ENCODE results near the gene CDC42BPB. TPM values are rescaled to one million over a fixed set of nuclear protein-coding genes. Genes with fewer than 3 reads are reported as not detected.

Gene CDC42BPB
- total RNA-seq, 1 donor from 2014 or later, result 89.3 TPM

DNA sequence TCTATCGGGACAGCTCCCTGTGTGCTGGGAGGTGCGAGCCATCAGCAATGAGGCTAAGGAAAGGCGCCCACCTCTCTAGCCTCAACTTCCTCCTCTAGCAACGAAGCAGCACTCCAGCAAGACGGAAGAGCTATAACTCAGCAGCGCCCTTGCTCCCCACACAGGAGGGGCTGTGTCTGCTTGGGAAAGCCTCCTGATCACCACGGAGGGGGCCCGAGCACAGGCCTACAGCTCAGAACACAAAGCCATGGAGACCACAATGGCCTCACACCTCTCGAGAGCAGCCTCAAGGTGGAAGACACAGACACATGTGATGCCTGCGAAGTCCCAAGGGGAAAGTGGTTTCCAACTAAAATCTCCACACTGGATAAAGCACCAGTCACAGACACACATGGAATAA, 60.4 kb downstream of the CDC42BPB start:
- DNase-seq (ENCODE audit: low read depth in 2 of 2), result no peak

DNA sequence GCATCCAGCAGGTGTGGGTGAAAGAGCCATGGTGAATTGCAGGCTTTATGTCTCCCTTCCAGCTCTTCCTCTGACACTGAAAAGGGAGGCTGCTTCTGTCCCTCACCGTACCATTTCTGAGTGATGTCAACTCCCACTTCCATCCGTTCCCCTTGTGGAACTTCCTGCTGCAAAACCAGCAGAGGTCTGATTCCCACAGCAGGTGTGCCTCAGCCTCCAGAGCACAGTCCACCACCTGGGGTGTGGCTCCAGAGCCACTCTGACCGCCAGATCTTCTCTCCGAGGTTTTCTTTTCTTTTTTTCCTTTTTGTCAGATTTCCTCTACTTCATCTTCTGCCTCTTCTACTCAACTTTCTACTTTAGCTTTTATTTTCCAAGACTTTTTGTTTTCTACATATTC, 62.7 kb downstream of the CDC42BPB start:
- no peak for DNase-seq (ENCODE audit: low read depth in 2 of 2)

DNA sequence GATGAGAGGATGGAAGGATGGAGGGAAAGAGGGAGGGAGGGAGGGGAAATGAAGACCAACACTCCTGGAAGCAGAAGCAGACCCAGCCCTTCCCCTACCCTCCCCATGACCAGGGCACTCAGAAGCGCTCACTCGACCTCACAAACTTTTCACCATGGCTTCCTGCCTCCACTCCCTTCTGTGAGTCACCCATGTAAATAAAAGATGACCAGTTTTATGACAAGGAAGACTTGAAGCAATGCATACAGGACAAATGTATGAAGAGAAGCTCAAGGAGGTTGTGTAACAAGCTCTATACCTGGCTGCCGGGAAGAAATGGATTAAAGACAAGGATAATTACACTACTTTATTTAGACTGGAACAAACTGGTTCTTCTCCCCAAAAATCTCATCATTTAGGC, 63.8 kb downstream of the CDC42BPB start:
- DNase-seq (ENCODE audit: low read depth in 2 of 2), result peak in 1 of 2 donors; percentile 67

DNA sequence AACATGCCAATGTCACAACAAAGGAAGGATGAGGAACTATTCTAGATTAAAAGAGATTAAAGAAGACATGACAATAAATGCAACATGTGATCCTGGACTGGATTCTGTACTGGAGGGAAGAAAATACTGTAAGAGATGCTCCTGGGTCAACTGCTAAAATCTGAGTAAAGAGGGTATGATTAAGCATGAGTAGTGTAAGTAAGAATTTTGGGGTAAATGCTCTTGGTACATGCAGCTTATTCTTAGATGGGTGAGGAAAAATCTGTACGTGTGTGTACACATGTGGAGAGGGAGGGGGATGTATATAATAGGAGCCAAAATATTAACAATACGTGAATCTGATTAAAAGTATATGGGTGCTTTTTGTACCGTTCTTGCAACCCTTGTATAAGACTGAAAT, 66.0 kb downstream of the CDC42BPB start:
- no peak for DNase-seq (ENCODE audit: low read depth in 2 of 2)

DNA sequence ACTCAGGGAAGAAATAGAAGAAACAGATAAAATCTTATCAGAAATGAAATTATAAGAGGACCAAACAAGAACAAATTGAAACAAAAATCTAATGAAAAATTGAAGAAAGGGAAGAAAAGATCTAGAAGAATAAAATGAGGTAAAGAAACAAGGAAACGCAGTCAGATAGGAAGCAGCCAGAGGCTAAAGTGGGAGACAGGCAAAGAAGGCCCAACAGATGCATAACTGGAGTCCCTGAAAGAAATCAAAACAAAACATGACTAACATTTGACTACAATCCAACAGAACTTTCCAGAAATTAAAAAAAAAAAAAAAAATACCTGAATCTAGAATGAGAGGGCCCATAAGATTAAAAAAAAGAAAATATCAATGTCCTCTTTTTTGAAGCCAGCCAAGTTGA, 69.3 kb downstream of the CDC42BPB start:
- DNase-seq (ENCODE audit: low read depth in 2 of 2), result peak in 1 of 2 donors; percentile 24

DNA sequence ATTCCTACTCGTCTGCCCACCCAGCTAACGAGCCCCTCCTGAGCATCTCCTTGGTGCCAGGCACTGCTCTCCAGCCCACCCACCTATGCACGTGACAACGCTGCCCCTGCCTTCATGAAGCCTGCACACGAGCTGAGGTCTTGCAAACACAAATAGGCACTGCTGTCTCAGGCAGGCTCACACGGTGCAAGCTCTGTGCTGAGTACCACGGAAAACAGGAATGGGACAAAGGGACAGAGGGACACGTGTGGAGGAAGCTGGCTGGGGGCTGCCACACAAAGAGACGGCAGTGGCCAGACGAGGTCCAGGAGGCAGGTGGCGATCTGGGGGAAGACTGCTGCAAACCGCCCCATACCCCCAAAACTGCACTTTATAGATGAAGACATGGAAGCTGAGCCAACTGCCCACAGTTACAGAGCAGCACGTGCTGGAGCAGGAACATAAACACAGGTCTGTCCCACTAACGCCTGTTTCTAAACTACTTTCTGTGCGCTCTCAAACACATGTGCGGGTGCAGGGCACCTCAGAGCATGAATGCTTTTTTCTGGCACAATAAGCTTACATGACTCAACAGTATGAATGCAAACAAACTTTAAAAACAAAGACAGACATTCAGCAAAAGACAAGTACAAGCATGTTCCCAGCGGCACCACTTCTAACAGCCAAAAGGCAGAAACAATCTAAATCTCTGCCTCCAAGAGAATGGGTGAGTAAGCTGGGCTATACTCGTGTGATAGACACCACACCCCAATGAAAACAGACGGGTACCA, 70.4 kb downstream of the CDC42BPB start:
- peak in 1 of 2 donors; percentile 81 for DNase-seq (ENCODE audit: low read depth in 2 of 2)

DNA sequence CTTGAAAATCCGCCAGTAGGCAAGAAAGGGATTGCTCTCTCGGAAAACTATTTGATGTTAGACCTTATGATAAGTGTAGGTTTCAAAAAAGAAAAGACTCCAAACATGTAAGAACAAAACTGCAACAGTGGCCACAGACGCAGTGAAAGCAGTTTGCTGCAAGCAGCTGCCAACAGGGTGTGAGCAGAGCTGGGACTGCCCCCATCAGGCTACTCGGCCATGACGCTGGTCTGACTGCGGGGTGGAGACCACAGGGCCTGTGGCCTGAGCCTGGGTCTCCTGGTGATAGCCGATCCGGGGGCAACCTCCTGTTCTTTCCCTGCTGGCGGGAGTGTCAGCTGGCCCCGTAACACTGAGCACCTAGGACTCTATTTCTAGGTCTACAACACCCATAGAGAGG, 71.7 kb downstream of the CDC42BPB start:
- no peak for DNase-seq (ENCODE audit: low read depth in 2 of 2)

DNA sequence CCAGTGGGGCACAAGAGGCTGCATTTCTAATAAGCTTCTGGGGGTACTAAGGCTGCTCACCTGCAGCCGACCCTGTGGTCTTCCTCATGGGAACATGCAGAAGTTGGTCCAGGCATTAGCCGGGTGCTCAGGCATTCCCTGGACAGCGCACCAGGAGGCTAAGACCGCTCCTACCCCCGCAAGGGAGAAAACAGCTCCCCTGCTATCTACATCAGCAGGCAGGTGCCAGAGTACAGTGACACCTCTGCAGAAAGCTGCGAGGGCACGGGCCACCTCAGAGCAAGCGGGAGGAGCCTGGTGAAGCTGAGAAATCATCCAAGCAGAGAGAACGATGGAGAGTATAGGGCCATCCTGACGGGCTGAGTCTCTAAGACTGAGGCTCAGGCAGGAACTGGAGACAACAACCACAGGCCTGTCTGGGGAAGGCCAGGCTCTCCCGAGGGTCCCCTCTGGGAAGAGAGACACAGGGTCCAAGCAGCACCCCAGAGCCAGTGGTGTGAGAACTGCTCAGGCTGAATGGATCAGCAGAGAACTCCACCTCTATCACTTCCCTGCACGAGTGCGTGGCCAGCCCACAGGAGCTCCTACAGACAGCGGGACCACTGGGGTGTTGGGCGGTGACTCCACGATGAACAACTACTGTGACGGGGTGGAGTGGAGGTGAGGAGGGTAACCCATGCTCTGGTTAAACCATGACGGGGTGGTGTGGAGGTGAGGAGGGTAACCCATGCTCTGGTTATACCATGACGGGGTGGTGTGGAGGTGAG, 72.8 kb downstream of the CDC42BPB start:
- no peak for DNase-seq (ENCODE audit: low read depth in 2 of 2)

DNA sequence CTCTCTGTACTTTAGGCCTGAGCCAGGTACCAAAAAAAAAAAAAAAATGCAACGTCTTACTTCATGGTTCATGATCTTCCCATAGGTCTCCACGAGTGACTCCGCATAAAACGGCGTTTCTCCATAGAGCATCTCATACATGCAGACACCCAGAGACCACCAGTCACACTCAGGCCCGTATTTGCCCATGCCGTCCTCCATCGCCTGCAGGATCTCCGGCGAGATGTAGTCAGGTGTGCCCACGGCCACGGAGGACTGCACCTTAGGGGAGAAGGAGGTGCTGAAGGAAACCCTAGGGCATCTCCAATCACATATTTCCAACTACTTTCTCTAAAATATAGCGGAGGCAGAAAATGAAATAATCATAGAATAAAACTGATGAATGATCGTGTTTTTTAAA, 73.9 kb downstream of the CDC42BPB start:
- DNase-seq (ENCODE audit: low read depth in 2 of 2), result no peak

DNA sequence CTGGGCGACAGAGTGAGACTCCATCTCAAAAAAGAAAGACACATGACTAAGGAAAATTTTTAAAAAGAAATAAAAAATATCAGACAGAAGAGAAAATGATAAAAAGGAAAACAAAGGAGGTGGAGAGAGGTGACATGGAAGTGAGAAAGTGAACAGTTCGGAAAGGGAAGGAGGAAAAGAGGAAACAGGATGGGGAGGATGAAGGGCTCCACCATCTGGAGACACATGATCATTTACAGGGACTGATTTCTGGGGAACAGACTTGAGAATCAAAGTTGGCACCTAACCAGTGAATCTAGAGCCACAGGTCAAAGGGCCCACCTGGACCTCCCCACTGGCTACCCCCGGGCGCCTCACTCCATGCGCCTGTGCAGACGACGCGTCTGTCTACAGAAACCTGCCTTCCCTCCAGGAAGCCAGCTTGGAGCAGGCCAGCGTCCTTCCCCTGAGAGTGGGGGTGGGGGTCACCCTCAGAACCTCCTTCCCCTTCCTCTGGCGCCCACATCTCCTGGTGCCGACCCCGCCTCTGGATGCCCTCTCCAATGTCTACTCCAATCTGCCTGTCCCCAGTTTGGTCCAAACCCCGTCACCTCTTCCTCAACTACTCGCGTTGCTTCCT, 74.4 kb downstream of the CDC42BPB start:
- DNase-seq (ENCODE audit: low read depth in 2 of 2), result no peak

DNA sequence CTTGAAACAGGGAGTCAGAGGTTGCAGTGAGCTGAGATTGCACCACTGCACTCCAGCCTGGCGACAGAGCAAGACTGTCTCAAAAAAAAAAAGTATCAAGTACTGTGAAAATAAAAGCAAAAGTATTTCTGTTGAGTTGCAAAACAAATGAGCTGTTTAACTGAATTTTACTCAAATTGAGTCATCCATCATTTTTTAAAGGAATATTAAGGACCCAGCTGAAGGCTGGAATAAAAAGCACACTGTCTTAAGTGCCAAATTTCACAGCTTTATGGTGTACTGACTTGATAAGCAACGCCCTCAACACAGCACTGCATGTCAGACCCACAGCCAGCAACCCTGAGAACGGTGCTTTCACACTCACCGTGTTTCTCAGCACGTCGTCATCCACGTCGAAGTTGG, 76.9 kb downstream of the CDC42BPB start:
- DNase-seq (ENCODE audit: low read depth in 2 of 2), result no peak

DNA sequence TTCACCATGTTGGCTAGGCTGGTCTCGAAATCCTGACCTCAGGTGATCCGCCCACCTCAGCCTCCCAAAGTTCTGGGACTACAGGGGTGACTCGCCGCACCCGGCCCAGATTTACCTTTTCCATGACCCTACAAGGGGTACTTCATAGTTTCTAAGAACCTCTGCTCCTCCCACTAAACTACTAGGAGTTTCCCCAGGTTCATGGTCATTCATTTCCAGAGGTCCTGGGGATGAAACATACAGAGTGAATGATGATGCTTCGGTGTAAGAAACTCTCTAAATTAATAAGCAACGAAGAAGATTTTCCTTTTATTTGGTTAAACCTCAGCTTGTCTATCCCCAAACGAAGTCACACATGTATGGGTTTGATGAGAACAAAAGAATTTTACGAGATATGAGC, 77.9 kb downstream of the CDC42BPB start:
- DNase-seq (ENCODE audit: low read depth in 2 of 2), result no peak

DNA sequence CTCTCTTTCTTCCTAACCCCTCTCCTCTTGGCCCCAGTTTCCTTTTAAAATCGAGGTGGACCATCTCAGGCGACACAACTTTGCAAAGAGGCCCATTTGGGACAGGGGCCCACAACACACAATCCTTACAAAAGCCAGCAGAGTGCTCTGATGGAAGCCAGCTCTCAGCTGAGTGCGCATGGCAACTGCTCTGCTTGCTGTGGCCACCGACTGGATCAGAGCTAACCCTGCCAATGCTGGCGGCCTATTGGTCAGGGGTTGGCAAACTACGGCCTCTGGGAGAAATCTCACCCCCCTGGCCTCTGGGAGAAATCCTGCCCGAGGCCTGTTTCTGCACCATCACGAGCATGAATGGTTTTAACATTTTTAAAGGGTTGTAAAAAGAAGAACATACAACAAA, 79.9 kb downstream of the CDC42BPB start:
- DNase-seq (ENCODE audit: low read depth in 2 of 2), result no peak

DNA sequence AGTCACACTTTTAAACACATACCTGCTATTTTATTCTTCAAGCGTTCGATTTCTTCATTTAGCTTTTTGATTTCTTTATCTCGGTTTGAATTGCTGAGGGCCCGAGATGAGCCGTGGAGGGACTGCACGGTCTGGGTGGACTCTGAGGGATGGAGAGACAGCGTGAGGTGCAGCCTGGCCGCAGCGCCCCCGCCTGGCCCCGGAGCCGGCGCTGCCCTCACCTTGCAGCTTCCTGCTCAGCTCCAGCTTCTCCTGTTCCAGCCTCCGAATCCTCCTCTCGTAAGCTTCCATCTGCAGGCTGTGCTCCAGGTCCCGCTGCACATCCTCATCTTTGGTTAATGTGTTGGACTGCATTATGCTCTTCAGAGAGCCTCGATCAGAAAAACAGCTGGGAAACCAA, 81.7 kb downstream of the CDC42BPB start:
- no peak for DNase-seq (ENCODE audit: low read depth in 2 of 2)

DNA sequence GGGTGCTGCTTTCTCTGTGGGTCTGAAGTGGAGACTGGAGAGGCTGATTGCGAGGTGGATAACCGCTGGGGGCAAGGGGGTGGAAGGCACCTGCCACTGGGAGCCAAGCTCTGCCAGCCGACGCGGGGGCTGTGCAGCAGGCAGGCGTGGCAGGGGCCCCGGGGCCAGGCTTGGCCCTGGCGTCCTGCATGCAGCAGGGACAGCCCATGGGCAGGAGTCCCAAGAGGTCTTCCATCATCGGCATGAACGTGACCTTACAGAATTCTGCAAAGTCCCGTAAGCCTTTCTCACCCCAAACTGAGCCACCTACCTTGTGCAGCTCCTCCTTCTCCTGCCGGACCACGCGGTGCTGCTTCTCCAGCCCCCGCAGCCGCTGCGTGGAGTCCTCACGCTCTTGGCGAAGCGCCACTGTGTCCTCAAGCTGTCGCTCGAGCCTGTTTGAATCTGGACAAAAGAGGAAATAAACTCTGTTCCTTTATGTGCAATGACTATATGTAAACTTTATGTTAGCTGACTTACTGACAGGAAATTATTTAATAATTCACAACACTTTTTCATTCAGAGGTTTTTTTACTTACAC, 83.6 kb downstream of the CDC42BPB start:
- DNase-seq (ENCODE audit: low read depth in 2 of 2), result no peak

DNA sequence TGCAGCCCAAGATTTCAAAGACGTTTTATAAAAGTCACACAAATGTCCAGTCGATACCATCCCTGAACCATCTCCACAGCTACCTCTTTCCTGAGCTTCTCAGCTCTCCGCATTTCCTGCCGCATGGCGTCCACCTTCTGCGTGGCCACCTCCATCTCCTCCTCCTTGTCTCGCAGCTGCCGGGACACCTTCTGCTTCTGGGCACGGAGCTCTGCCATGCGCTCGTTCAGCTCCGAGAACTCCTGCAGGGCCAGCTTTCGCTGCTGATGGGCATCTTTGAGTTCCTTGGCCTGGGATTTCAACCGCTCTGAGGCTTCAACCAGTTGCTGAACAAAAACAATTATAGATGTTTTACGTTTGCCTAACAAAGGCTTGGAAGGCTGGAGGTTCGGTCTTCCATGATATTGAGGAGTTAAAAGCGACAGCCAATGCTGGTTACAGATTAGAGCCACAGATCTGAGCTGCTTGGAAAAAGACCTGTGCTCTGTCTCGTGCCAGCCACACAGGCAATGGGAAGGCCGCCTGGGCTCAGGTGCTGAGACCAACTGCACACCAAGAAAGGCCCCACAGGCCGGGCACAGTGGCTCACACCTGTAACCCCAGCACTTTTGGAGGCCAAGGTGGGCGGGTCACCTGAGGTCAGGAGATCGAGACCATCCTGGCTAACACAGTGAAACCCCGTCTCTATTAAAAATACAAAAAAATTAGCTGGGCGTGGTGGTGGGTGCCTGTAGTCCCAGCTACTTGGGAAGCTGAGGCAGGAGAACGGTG, 85.3 kb downstream of the CDC42BPB start:
- no peak for DNase-seq (ENCODE audit: low read depth in 2 of 2)

DNA sequence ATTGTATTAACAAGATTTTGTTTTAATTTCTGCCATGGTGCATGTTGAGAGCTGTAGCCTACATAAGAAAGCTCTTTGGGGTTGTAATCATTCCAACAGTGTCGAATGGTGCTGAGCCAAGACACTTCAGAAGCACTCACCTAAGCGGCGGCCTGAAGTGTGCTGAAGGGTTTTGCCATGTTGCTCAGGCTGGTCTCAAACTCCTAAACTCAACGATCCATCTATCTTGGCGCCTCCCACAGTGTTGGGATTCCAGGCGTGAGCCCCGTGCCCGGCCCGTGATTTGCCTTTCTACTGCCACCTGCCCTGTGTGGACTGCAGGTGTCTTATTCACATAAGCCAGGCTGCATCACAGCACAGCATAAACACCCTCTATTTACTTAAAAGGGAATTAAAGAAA, 86.0 kb downstream of the CDC42BPB start:
- no peak for DNase-seq (ENCODE audit: low read depth in 2 of 2)

DNA sequence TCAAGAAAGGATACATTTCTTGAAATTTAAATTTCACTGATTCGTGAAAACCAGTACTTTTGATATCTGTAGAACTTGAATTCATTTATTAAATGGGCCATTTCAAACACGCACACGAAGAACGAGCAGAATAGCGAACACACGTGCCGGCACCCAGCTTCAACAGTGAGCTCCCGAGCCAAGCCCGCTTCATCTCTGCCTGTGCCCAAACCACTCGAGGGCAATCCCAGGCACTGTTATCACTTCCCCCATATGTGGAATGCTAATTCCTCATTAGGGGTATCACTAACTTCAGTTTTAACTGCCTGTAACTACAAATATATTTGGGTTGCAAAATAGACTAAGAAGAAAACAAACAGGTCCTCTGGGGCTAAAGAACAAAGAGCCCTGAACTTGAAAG, 86.9 kb downstream of the CDC42BPB start:
- DNase-seq (ENCODE audit: low read depth in 2 of 2), result no peak

DNA sequence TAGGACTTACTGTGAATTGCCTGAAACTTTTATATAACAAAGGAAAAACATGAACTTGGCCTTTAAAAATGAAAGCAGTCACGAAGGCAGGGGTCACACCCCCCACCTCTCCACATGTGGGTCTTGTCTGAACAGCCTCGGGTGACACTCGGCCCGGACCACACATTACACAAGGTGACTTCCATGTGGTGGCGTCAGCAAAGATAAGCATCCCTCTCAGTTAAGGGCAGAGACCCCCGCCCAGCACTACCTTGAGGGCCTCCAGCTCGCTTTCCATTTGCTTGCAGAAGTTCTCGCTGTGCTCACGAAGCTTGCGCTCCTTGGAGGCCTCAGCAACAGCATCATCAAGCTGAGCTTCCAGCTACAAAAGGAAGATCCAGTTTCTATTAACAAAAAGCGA, 87.4 kb downstream of the CDC42BPB start:
- no peak for DNase-seq (ENCODE audit: low read depth in 2 of 2)

DNA sequence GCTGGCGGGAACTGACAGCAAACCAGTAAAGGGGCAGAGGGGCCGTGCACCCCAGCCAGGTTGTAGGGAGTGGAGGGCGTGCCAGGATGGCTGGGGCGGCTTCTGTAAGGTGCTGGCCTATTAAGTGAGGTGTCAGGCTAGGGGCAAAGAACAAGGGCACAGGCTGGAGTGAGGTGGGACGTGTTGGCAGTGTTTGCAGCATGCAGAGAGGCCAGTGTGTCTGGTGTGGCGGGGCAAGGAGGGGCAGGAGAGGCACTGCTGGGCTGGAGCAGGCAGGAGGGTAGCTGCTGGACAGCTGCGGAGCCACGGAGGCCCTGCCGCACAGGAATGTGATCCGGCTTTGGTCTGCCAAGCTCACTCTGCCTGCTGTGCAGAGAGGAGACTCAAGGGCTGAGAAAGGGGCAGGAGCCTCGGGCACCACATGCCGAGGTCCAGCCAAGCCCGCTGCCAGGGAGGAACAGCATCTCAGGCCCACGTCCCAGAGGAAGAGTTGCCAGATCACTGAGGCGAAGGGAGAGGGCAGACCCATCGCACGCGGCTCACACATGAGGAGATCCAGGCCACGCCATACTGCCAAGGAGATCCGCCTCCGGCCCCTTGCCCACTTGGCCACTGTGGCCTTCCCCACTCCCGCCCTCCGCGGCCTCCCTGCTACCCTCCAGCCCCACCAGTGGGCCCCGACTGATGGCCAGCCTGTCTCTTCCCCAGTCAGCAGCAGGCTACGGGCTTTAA, 88.1 kb downstream of the CDC42BPB start:
- DNase-seq (ENCODE audit: low read depth in 2 of 2), result no peak

DNA sequence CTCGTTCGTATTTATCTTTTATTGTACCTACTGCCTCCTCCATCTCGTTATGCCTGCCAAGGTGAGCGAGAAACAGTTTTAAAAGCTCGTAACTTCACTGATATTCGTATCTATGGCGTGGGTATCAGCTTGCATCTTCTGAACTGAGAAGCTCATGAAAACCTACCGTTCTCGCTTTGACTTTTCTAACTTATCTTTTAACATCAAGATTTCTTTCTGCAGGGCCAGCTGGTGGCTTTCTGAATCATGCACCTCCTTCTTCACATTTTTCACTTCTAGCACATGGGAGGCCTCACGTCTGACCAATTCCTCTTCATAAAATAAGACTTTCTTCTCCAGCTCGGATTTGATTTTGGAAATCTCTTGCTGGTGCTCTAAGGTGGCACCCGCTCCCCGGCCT, 89.0 kb downstream of the CDC42BPB start:
- no peak for DNase-seq (ENCODE audit: low read depth in 2 of 2)
